Right atrium auricular region (tissue), 2 donors: ENCODE results near the gene CLCF1. TPM values are rescaled to one million over a fixed set of nuclear protein-coding genes. Genes with fewer than 3 reads are reported as not detected.

ENCODE experiments used
- DNase-seq: peaks from one replicate; pipeline ENCODE4 v3.0.0-alpha.2; 2019; ENCODE audit warnings: low spot score
- H3K27ac ChIP-seq, 2 donors: fragments of 200-600 bp; sonication (generic); 1 replicate in 1 of 2; 2 replicates in 1 of 2; pipeline ENCODE4 v1.5.1; 2016 to 2019
- H3K27me3 ChIP-seq, 2 donors: fragments of 200-600 bp; sonication (generic); one replicate each; pipeline versions ENCODE4 v1.5.1 to v1.6.0; 2017 to 2019
- H3K36me3 ChIP-seq: fragments of 200-600 bp; sonication (generic); one replicate; pipeline ENCODE4 v1.5.1; 2016
- H3K4me1 ChIP-seq, 2 donors: fragments of 200-600 bp; sonication (generic); one replicate each; pipeline versions ENCODE4 v1.5.1 to v1.6.0; 2017 to 2019
- H3K4me3 ChIP-seq, 2 donors: fragments of 200-600 bp; sonication (generic); 1 replicate in 1 of 2; 2 replicates in 1 of 2; pipeline ENCODE4 v1.5.1; 2017 to 2019; ENCODE audit warnings: mild to moderate bottlenecking in 1 of 2, moderate library complexity in 1 of 2
- H3K9me3 ChIP-seq, 2 donors: fragments of 200-600 bp; sonication (generic); one replicate each; pipeline ENCODE4 v1.5.1; 2019
- CTCF ChIP-seq, 2 donors: fragments of 200-600 bp; sonication (generic); IDR thresholded peaks; one replicate each; pipeline ENCODE4 v1.5.1; 2019; ENCODE audit warnings: antibody characterized with exemption in 2 of 2
- total RNA-seq, 2 donors: library from RNA; depleted of rRNA; stranded (reverse); fragments of >200 nt; gene quantifications; one replicate each; pipeline ENCODE4 v1.1.0, GENCODE V29; 2016

Gene CLCF1
- total RNA-seq, 2 donors from 2014 or later: 2.7 to 18.0 TPM

DNA sequence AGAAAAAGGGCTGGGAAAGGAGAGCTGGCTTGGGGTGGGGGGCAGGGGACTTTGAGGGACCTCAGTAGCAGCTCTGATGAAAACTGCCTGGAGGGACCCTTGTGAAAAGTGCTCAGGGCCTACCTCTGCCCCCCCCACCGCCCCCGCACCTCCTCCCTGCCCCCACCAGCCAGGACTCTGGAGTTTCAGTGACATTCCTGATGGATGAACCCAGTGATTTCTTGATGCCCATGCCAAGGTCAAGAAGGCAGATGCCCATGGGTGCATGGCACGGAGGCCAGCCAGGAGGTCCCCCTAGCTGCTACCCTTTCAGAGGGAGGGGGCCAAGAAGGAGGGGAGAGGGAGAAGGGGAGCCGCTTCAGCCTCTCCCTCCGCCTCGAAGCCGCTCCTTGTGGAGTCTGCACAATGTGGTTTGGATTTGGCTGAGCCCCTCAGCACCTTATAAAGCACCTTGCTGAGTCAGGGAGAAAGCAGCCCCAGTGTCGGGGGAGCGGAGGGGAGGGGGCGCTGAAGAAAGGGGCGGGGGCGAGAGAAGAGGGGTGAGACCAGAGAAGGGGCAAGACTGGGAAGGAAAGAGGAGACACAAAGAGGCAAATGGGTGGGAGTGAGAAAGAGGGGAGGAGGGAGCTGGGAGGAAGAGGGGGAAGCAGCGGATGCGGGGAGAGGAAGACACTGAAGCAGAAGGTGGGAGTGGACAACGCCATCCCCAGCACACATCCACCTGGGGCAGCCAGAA is 2.1 kb upstream of the CLCF1 start:
- H3K27ac ChIP-seq: no peak overlapping the region

DNA sequence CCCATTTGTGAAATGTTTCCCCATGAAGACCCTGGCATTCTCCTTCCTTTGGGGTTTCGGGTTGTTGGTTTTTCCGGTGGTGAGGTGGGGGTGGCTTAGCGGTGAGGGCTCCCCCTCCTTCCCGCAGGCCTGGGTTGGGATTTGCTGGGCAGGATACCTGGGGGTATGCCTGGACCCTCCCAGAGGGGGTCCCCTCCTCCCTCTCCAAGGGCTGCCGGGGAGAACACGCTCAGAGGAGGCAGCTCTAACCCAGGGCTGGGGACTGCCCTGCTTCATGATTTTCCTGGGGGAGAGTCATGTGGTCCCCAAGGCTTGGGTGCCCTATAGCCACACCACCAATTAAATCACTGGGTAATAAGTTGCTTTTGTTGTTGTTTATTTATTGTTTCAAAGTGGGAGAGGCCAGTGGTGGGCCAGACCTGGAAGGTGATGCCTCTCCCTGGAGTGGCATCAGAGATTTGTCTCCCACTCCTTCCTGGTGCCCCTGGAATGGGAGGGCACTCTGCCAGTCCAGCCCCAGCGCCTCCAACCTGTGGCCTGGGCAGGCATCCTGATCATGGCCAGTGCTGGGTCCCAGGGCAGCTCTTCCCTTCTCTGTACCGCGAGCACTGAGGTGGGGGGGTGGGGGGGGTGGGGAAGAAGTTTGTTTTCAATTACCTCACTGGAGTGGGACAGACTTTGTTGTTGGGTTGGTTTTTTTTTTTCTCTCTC is 1.3 kb upstream of the CLCF1 start:
- Histone ChIP-seq H3K9me3 (no peaks in the 10 kb centered on the region), H3K27ac (peak overlapping the region; percentile 89 to 93), H3K36me3 (no peaks in the 10 kb centered on the region), H3K4me3 (peak overlapping the region in 1 of 2 donors; percentile 77), H3K4me1 (peaks cover 0 to 44% of the 10 kb centered on the region in 2 donors), H3K27me3 (no peaks in the 10 kb centered on the region)
- DNase-seq: no peak
- no peak for TF ChIP-seq CTCF (IDR thresholded peaks at IDR 0.05)

More for the DNA sequence above, 2.1 kb upstream of the CLCF1 start:
- Histone ChIP-seq H3K4me1 (peaks cover 0 to 37% of the 10 kb centered on the region in 2 donors), H3K27me3 (no peaks in the 10 kb centered on the region), H3K36me3 (no peaks in the 10 kb centered on the region), H3K4me3 (no peak overlapping the region), H3K9me3 (no peaks in the 10 kb centered on the region)
- no peak for TF ChIP-seq CTCF (IDR thresholded peaks at IDR 0.05)
- DNase-seq: no peak

GRCh38 chr11:67373648-67374570 is 511 bp upstream of the CLCF1 start:
- Histone ChIP-seq H3K9me3 (no peaks in the 10 kb centered on the region), H3K27me3 (no peaks in the 10 kb centered on the region), H3K27ac (peak overlapping the region; percentile 89 to 93), H3K4me3 (peak overlapping the region; percentile 74 to 77), H3K36me3 (no peaks in the 10 kb centered on the region), H3K4me1 (peaks cover 0 to 44% of the 10 kb centered on the region in 2 donors)
- peak; percentile 24 to 72 for TF ChIP-seq CTCF (IDR thresholded peaks at IDR 0.05)
- DNase-seq: peak; percentile 94

DNA sequence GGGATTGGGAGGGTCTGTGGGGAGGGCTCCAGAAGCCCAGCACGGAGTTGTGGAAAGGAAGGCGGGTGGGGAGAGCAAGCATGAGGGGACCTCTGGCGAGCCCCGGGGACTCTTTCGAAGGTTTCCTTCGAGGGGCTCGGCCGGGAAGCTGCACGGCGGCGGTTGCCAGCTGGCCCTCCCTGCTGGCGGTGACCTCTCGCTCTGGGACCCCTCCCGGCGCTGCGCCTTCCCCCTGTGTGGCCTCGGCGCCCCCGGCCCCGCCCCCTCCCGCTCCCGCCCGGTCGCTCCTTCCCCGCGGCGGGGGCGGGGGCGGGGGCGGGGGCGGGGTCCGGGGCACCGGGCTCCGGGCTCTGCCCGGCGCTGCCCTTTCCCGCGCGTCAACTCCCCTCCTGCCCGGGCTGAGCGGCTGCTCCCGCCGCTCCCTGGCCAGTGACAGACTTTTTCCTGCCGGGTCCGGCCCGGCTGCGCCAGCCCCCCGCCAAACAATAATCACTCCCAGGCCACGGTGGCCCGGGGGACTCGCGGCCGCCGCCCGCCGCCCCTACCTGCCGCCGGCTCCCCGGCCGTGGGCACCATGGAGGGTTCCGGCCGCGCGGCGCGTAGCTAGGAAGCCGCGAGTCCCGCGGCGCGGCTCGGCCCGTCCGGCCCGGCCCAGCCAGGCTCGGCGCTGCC is 941 bp downstream of the CLCF1 start:
- H3K36me3 ChIP-seq: no peaks in the 10 kb centered on the region
- H3K27me3 ChIP-seq: no peaks in the 10 kb centered on the region
- no peak for TF ChIP-seq CTCF (IDR thresholded peaks at IDR 0.05)
- no peaks in the 10 kb centered on the region for H3K9me3 ChIP-seq
- peak overlapping the region; percentile 89 to 93 for H3K27ac ChIP-seq
- peaks cover 0 to 56% of the 10 kb centered on the region in 2 donors for H3K4me1 ChIP-seq
- no peak for DNase-seq
- peak overlapping the region; percentile 74 to 77 for H3K4me3 ChIP-seq

GRCh38 chr11:67371911-67372320 is 1.5 kb downstream of the CLCF1 start:
- Histone ChIP-seq H3K27ac (peak overlapping the region; percentile 89 to 93), H3K4me3 (peak overlapping the region; percentile 74 to 77), H3K36me3 (no peaks in the 10 kb centered on the region), H3K9me3 (no peaks in the 10 kb centered on the region), H3K27me3 (no peaks in the 10 kb centered on the region), H3K4me1 (peaks cover 0 to 62% of the 10 kb centered on the region in 2 donors)
- TF ChIP-seq CTCF (IDR thresholded peaks at IDR 0.05): no peak
- DNase-seq: no peak
